IMR-90 (cell line): ENCODE results near the gene AKAP6. TPM values are rescaled to one million over a fixed set of nuclear protein-coding genes. Genes with fewer than 3 reads are reported as not detected.

Experiments
- ATAC-seq: fragments of 200-7000 bp; cut with Tn5 transposase; 2 replicates; pipeline ENCODE4 v1.9.1; 2020; ENCODE audit warnings: low read depth, mild to moderate bottlenecking, moderate library complexity
- BruUV-seq: library from RNA; stranded (reverse); fragments of 400-500 nt; replicated peaks from 2 replicates; lab custom pipeline; 2021; lab: Mats Ljungman, UMichigan
- CTCF ChIA-PET: fragments of 300-600 bp; formaldehyde crosslinking; extraction: SDS; loops from one replicate; lab custom pipeline; 2021; ENCODE audit warnings: antibody characterized with exemption; lab: Yijun Ruan, JAX
- POLR2A ChIA-PET: fragments of 300-600 bp; sonication (Branson Sonifier 250); formaldehyde crosslinking; loops from one replicate; lab custom pipeline; 2022; ENCODE audit warnings: antibody characterized with exemption; ENCODE audit not compliant: unreplicated experiment; lab: Charles Lee
- DNase-seq: peaks from one replicate; pipeline ENCODE4 v3.0.0; 2013
- H2AFZ ChIP-seq: replicated peaks from 2 replicates; pipeline ENCODE3; 2013; ENCODE audit warnings: low read length, mild to moderate bottlenecking; ENCODE audit not compliant: poor library complexity
- H2AK5ac ChIP-seq: 2 replicates; pipeline ENCODE4 v1.6.1; 2013; ENCODE audit warnings: low read depth, low read length, inconsistent platforms
- H2AK9ac ChIP-seq: replicated peaks from 2 replicates; pipeline ENCODE3; 2013; ENCODE audit warnings: mild to moderate bottlenecking, low read depth, low read length, moderate library complexity; ENCODE audit not compliant: poor library complexity
- H2BK120ac ChIP-seq: 2 replicates; pipeline ENCODE4 v1.6.1; 2013; ENCODE audit warnings: low read depth, low read length, inconsistent platforms
- H2BK15ac ChIP-seq: 3 replicates; pipeline ENCODE4 v1.6.1; 2013; ENCODE audit warnings: low read depth, low read length, inconsistent platforms
- H2BK20ac ChIP-seq: 2 replicates; pipeline ENCODE4 v1.6.1; 2013; ENCODE audit warnings: low read depth, mild to moderate bottlenecking, inconsistent platforms, low read length, moderate library complexity
- H2BK5ac ChIP-seq: 2 replicates; pipeline ENCODE4 v1.6.1; 2013; ENCODE audit warnings: mild to moderate bottlenecking, low read depth, low read length, inconsistent platforms; ENCODE audit not compliant: poor library complexity, severe bottlenecking
- H3K14ac ChIP-seq: replicated peaks from 2 replicates; pipeline ENCODE4 v1.6.1; 2013; ENCODE audit warnings: low read depth, low read length, inconsistent platforms
- H3K18ac ChIP-seq: 2 replicates; pipeline ENCODE4 v1.6.1; 2013; ENCODE audit warnings: low read depth, low read length, control low read depth
- H3K23ac ChIP-seq: 2 replicates; pipeline ENCODE4 v1.6.1; 2013; ENCODE audit warnings: low read depth, low read length, inconsistent platforms
- H3K27ac ChIP-seq: 2 replicates; pipeline ENCODE4 v1.5.1; 2013; ENCODE audit warnings: mild to moderate bottlenecking, control low read depth, low read length; ENCODE audit not compliant: insufficient read depth
- H3K27me3 ChIP-seq: 2 replicates; pipeline ENCODE4 v1.6.1; 2013; ENCODE audit warnings: low read length; ENCODE audit not compliant: control insufficient read depth, insufficient read depth
- H3K36me3 ChIP-seq: 2 replicates; pipeline ENCODE4 v1.6.1; 2013; ENCODE audit warnings: low read length, mixed read lengths; ENCODE audit not compliant: control insufficient read depth, insufficient read depth
- H3K4ac ChIP-seq: 2 replicates; pipeline ENCODE4 v1.6.1; 2013; ENCODE audit warnings: low read depth, low read length, inconsistent platforms
- H3K4me1 ChIP-seq: 2 replicates; pipeline ENCODE4 v1.6.1; 2013; ENCODE audit warnings: low read length, mixed read lengths; ENCODE audit not compliant: control insufficient read depth, insufficient read depth
- H3K4me2 ChIP-seq: 2 replicates; pipeline ENCODE4 v1.6.1; 2013; ENCODE audit warnings: low read depth, mild to moderate bottlenecking, control low read depth, low read length, moderate library complexity
- H3K4me3 ChIP-seq: 2 replicates; pipeline ENCODE4 v1.5.1; 2013; ENCODE audit warnings: low read depth, mild to moderate bottlenecking, control low read depth, low read length, moderate library complexity; ENCODE audit not compliant: insufficient read depth
- H3K56ac ChIP-seq: 2 replicates; pipeline ENCODE4 v1.6.1; 2013; ENCODE audit warnings: low read length, inconsistent platforms; ENCODE audit not compliant: insufficient read depth; ENCODE audit errors: extremely low read depth
- H3K79me1 ChIP-seq, 2 experiments: 2 replicates each; pipeline ENCODE4 v1.6.1; 2013; ENCODE audit warnings: low read length in 2 of 2, inconsistent platforms in 1 of 2, low read depth in 1 of 2
- H3K9ac ChIP-seq: 2 replicates; pipeline ENCODE4 v1.6.1; 2013; ENCODE audit warnings: low read depth, low read length, control low read depth
- H3K9me1 ChIP-seq: 2 replicates; pipeline ENCODE4 v1.6.1; 2013; ENCODE audit warnings: low read length, inconsistent platforms; ENCODE audit not compliant: insufficient read depth
- H3K9me3 ChIP-seq: 2 replicates; pipeline ENCODE4 v1.6.1; 2013; ENCODE audit warnings: low read length; ENCODE audit not compliant: control insufficient read depth, insufficient read depth
- H4K20me1 ChIP-seq: 2 replicates; pipeline ENCODE4 v1.6.1; 2013; ENCODE audit warnings: low read length, inconsistent platforms; ENCODE audit not compliant: insufficient read depth
- H4K5ac ChIP-seq: 2 replicates; pipeline ENCODE4 v1.6.1; 2013; ENCODE audit warnings: mild to moderate bottlenecking, low read depth, low read length, control low read depth
- H4K8ac ChIP-seq, 2 experiments: 2 replicates each; pipeline ENCODE4 v1.6.1; 2013; ENCODE audit warnings: low read depth in 2 of 2, low read length in 2 of 2, control low read depth in 1 of 2, inconsistent platforms in 1 of 2
- H4K91ac ChIP-seq: 2 replicates; pipeline ENCODE4 v1.6.1; 2013; ENCODE audit warnings: low read depth, low read length, inconsistent platforms; ENCODE audit not compliant: insufficient read depth
- BHLHE40 ChIP-seq: fragments of 150-350 bp; IDR thresholded peaks from 2 replicates; pipeline ENCODE4 v1.6.1; 2016; ENCODE audit warnings: mild to moderate bottlenecking, low read depth, low read length
- CEBPB ChIP-seq: IDR thresholded peaks from 2 replicates; pipeline ENCODE4 v1.6.1; 2012; ENCODE audit warnings: low read depth, low read length, improper control_type of control experiment
- CHD1 ChIP-seq: IDR thresholded peaks from 2 replicates; pipeline ENCODE4 v1.6.1; 2012; ENCODE audit warnings: low read depth, low read length, improper control_type of control experiment
- MXI1 ChIP-seq: IDR thresholded peaks from 2 replicates; pipeline ENCODE4 v1.6.1; 2012; ENCODE audit warnings: low read depth, mild to moderate bottlenecking, low read length, moderate library complexity, borderline replicate concordance
- NFE2L2 ChIP-seq: fragments of 150-350 bp; IDR thresholded peaks from 2 replicates; pipeline ENCODE4 v1.6.1; 2016; ENCODE audit warnings: low read depth, mild to moderate bottlenecking, low read length
- POLR2A ChIP-seq: IDR thresholded peaks from 2 replicates; pipeline ENCODE4 v1.6.1; 2012; ENCODE audit warnings: mild to moderate bottlenecking, low read depth, low read length
- RCOR1 ChIP-seq: IDR thresholded peaks from 2 replicates; pipeline ENCODE4 v1.6.1; 2012; ENCODE audit warnings: mild to moderate bottlenecking, low read length, improper control_type of control experiment; ENCODE audit not compliant: insufficient replicate concordance
- RFX5 ChIP-seq: IDR thresholded peaks from 2 replicates; pipeline ENCODE4 v1.8.0; 2012; ENCODE audit warnings: low read depth, mild to moderate bottlenecking, low read length, moderate library complexity
- WGBS, 2 experiments: methylation state at CpG; one replicate each; pipeline versions ENCODE4 v1.1.5 to v1.1.7; 2013; ENCODE audit warnings: missing lambda C conversion rate in 2 of 2; ENCODE audit not compliant: insufficient read length in 1 of 2; ENCODE audit errors: extremely low coverage in 2 of 2; 5-methylcytosine and 5-hydroxymethylcytosine counted together
- dilution Hi-C: fragments of 300-500 bp; cut with HindIII; formaldehyde crosslinking; loops from one replicate; pipeline ENCODE4 v1.14.3; 2018; ENCODE audit warnings: low sequenced_read_pairs; ENCODE audit not compliant: unreplicated experiment
- in situ Hi-C: fragments of 300-500 bp; cut with MboI; formaldehyde crosslinking; loops from 3 replicates; pipeline ENCODE4 v1.14.3; 2019; ENCODE audit warnings: low sequenced_read_pairs, inconsistent platforms, mixed read lengths
- intact Hi-C: fragments of 100-400 bp; cut with micrococcal nuclease; formaldehyde crosslinking; loops from 2 replicates; pipeline ENCODE4 v1.10.0; 2022
- polyA plus RNA-seq, 3 experiments: library from polyadenylated mRNA; depleted of rRNA; stranded (reverse); fragments of >200 nt; gene quantifications; 2 replicates each; pipeline ENCODE4 v1.2.3, GENCODE V29; 2012; ENCODE audit warnings: low replicate concordance in 1 of 3
- total RNA-seq: library from RNA; depleted of rRNA; stranded (reverse); fragments of >200 nt; gene quantifications from 2 replicates; pipeline ENCODE4 v1.2.3, GENCODE V29; 2012
- TF ChIP-seq, protein P1 (sequence below): conservative IDR thresholded peaks from 2 replicates; pipeline ENCODE4 v1.5.1; 2012; ENCODE audit warnings: mild to moderate bottlenecking, low read depth, low read length, improper control_type of control experiment

AKAP6 gene
- total and polyA plus RNA-seq, 2 of the 4 experiments (the other 2 are of a cell fraction), result 0.22 to 1.6 TPM

DNA sequence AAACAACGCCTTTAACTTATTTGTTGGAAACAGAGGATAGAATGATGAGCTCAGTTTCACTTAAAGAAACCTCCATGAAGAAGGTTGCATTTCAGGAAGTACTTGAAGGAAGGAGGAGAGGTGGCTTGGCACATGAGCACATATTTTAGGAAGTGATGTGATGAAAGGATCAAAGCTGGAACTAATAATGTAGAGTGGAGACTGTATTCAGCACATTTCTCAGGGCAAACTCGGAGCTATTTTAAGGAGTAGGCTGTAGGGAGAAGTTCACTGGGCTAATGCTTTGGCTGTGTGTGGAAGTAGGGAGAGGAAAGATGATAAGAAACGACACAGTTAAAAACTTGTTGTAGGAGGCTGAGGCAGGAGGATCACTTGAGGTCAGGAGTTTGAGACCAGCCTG lies 272.8 kb downstream of the AKAP6 start:
- WGBS, 2 experiments, result 67% methylated on average over 1 of the region's 3 CpGs; no CpG with 5 or more reads in 1 of the 2 experiments
- no peak overlapping the region for H2AK5ac ChIP-seq
- H3K27ac ChIP-seq, result no peak overlapping the region
- no peaks in the 10 kb centered on the region for H3K36me3 ChIP-seq
- no peak overlapping the region for H4K8ac ChIP-seq
- no peak overlapping the region for H2BK20ac ChIP-seq
- H2BK120ac ChIP-seq, result no peak overlapping the region
- peaks cover 2% of the 10 kb centered on the region for H3K4me1 ChIP-seq
- H3K9me1 ChIP-seq, result no peaks in the 10 kb centered on the region
- no TSS peak for BruUV-seq
- no peaks in the 10 kb centered on the region for H3K27me3 ChIP-seq
- no peaks in the 10 kb centered on the region for H4K20me1 ChIP-seq
- no peak overlapping the region for H4K5ac ChIP-seq
- ATAC-seq (no peak), DNase-seq (no peak)
- in situ Hi-C loops (no loop called here), dilution Hi-C loops (no loop called here), intact Hi-C loops (no loop called here)
- no peak overlapping the region for H3K4me2 ChIP-seq
- H3K14ac ChIP-seq, result no peak overlapping the region
- no peak overlapping the region for H3K4ac ChIP-seq
- H3K9ac ChIP-seq, result no peak overlapping the region
- no peaks in the 10 kb centered on the region for H3K79me1 ChIP-seq
- H3K9me3 ChIP-seq, result no peaks in the 10 kb centered on the region
- no peak overlapping the region for H2AK9ac ChIP-seq
- no peak overlapping the region for H2BK15ac ChIP-seq
- ChIA-PET POLR2A (interaction anchor here (0.6 kb wide), 1 partner anchor 124 kb away, joined by 3 read pairs; no protein-coding TSS in a partner anchor), CTCF (interaction anchor here (1.4 kb wide), 1 partner anchor 9 kb away, joined by 3 read pairs; no protein-coding TSS in a partner anchor)
- no peak overlapping the region for H4K91ac ChIP-seq
- no peak for TF ChIP-seq RCOR1
- no peak for TF ChIP-seq BHLHE40
- TF ChIP-seq MXI1, result no peak
- no peak for TF ChIP-seq POLR2A
- TF ChIP-seq CEBPB, result no peak
- no peak for TF ChIP-seq RFX5
- TF ChIP-seq, protein P1, sequence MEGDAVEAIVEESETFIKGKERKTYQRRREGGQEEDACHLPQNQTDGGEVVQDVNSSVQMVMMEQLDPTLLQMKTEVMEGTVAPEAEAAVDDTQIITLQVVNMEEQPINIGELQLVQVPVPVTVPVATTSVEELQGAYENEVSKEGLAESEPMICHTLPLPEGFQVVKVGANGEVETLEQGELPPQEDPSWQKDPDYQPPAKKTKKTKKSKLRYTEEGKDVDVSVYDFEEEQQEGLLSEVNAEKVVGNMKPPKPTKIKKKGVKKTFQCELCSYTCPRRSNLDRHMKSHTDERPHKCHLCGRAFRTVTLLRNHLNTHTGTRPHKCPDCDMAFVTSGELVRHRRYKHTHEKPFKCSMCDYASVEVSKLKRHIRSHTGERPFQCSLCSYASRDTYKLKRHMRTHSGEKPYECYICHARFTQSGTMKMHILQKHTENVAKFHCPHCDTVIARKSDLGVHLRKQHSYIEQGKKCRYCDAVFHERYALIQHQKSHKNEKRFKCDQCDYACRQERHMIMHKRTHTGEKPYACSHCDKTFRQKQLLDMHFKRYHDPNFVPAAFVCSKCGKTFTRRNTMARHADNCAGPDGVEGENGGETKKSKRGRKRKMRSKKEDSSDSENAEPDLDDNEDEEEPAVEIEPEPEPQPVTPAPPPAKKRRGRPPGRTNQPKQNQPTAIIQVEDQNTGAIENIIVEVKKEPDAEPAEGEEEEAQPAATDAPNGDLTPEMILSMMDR, result no peak
- no peak for TF ChIP-seq CHD1
- TF ChIP-seq NFE2L2, result no peak
- no peak overlapping the region for H3K23ac ChIP-seq
- H3K18ac ChIP-seq, result no peak overlapping the region
- H3K56ac ChIP-seq, result no peak overlapping the region
- H3K4me3 ChIP-seq, result no peak overlapping the region
- no peak overlapping the region for H2BK5ac ChIP-seq
- no peak overlapping the region for H2AFZ ChIP-seq
